Activated CD8-positive, alpha-beta T cell treated with anti-CD3 and anti-CD28 coated beads, Interleukin-2, amount 10 ng/mL, durations not matched to agents 7 days and 5 days (primary cell): ENCODE measurements around the gene SENP2. TPM values are rescaled to one million over a fixed set of nuclear protein-coding genes. Genes with fewer than 3 reads are reported as not detected.
"Not testable (repeated sequence)": the region's sequence is repeated elsewhere in the genome, so short reads cannot be mapped to it uniquely, and the experiment has no call there.

Experiments used
- ATAC-seq: fragments of 150-1000 bp; cut with Tn5 transposase; one replicate; pipeline ENCODE4 v1.10.0; 2021; ENCODE audit warnings: moderate library complexity
- CTCF ChIA-PET: fragments of 350-600 bp; sonication (Branson Sonifier 250); formaldehyde crosslinking; loops from one replicate; lab custom pipeline; 2021; ENCODE audit warnings: antibody characterized with exemption; lab: Charles Lee
- POLR2A ChIA-PET: fragments of 350-600 bp; sonication (Branson Sonifier 250); formaldehyde crosslinking; loops from one replicate; lab custom pipeline; 2021; ENCODE audit warnings: antibody characterized with exemption; lab: Charles Lee
- DNase-seq: peaks from one replicate; pipeline ENCODE4 v3.0.0-alpha.2; 2020
- H3K27ac Mint-ChIP-seq: one replicate; pipeline ENCODE4 v1.8.0; 2021; ENCODE audit warnings: mild to moderate bottlenecking, mixed read lengths
- H3K27me3 Mint-ChIP-seq: one replicate; pipeline ENCODE4 v1.8.0; 2021; ENCODE audit warnings: low read depth, mixed read lengths
- H3K36me3 Mint-ChIP-seq: one replicate; pipeline ENCODE4 v1.8.0; 2021; ENCODE audit warnings: low read depth, mixed read lengths
- H3K4me1 Mint-ChIP-seq: one replicate; pipeline ENCODE4 v1.8.0; 2021; ENCODE audit warnings: low read depth, mixed read lengths
- H3K4me3 Mint-ChIP-seq: one replicate; pipeline ENCODE4 v1.8.0; 2021; ENCODE audit warnings: mild to moderate bottlenecking, mixed read lengths
- H3K9me3 Mint-ChIP-seq: one replicate; pipeline ENCODE4 v1.8.0; 2022; ENCODE audit warnings: mixed read lengths; ENCODE audit not compliant: insufficient read depth
- total RNA-seq, 2 experiments: library from RNA; stranded (reverse); gene quantifications; one replicate each; pipeline ENCODE4 v1.2.3, GENCODE V29; 2021

Gene SENP2
- 10 to 100 TPM; 27.5 to 28.9 TPM for total RNA-seq

DNA sequence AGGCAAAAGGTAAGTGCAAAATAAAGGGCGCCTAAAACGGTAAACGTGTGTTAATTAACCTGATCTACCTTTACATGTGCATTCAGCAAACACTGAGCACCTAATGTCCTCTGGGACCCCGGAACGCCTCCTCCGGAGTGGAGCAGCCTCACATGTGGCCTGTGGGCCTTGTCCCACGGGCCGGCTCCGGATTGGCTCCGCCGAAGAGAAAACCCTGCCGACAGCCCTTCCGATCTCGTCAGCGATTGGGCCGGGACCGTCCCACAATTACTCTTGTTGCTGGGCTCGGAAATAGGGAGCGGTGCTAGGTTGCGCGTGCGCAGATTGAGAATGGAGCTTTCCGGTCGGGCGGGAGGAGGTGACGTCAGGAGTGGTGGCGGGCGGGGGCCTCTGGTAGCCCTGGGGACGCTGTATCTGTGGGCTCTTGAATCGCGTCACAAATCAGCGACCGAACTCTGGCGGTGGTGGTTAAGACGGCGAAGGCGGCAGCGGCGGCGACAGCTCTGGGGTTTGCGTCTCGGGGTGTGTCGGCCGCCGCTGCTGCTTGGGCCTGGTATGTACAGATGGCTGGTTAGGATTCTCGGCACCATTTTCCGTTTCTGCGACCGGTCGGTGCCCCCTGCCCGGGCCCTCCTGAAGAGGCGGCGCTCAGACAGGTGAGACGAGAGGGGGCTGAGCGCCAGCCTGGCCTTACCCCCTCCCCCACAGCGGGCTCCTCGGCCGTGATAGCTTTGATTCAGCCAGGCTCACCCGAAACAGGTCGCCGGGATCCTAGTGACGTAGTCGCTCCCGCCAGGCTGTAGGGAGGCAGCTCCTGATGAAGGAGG lies at the start of gene SENP2:
SENP2 (plus strand) TSS at position 437 of the 827 bp plus-strand sequence; CDS start at position 556, 119 bp downstream.
- Mint-ChIP-seq H3K27ac (peak within 1 kb of the TSS; percentile 91), H3K36me3 (peaks cover 3% of the 10 kb centered on the region), H3K4me3 (peak within 1 kb of the TSS; percentile 80), H3K27me3 (no peaks in the 10 kb centered on the region), H3K4me1 (peaks cover 32% of the 10 kb centered on the region), H3K9me3 (no peaks in the 10 kb centered on the region)
- ATAC-seq (peak; percentile 98), DNase-seq (peak; percentile 100)
- POLR2A ChIA-PET, result interaction anchor here (0.9 to 2.2 kb wide), 10 partner anchors 9 to 984 kb away, joined by 3 to 23 read pairs (median 4); partner anchors contain the start of genes DNAJB11, TMEM41A and TRA2B
- CTCF ChIA-PET, result interaction anchor here (1.1 to 4.8 kb wide), 8 partner anchors 9 to 358 kb away, joined by 3 to 38 read pairs (median 6); no protein-coding TSS in a partner anchor

DNA sequence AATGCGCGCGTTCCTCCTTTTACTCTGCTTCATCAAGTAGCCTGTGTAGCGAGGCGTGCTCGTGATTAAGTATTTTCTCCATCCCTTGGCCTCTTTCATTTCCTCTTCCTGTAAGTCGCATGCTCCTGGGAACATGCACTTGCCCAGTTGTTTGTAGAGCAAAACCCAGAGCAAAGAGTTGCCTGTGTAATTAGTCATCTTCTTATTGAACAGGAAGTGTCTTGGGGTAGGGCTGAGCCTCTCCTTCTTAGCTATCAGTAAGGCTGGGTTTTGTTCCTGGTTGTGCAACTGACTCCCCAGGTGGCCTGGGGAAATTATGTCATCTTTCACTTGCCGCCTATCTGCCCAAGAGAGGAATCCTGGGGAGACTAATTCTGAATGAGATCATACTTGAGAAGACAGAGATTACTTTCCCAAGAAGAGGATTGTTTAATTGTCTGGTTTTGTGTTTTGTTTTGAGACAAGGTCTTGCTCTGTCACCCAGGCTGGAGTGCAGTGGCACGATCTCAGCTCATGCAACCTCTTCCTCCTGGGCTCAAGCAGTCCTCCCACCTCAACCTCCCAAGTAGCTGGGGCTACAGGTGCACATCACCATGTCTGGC lies 48.6 kb upstream of the SENP2 start:
- H3K4me3 Mint-ChIP-seq, result no peak overlapping the region

DNA sequence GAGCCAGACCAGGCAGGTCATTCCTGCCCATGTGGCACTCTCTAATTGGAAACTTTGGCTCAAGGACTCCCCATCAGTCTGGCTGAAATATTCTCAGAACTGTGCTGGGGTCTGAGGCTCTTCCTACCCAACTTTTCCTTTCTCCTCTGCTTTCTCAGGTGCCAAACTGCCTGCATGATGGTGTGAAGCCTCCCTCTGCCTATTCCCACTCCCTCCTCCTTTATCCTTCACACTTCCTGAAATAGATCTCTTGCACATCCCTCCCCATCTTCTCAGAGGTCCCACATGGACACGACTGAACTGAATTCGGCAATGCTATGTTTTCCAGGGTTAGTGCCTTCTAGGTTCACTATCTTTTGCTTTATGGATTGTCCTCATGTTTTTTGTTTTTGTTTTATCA lies 46.2 kb upstream of the SENP2 start:
- no peaks in the 10 kb centered on the region for H3K27me3 Mint-ChIP-seq
- H3K36me3 Mint-ChIP-seq, result peaks cover 2% of the 10 kb centered on the region
- H3K4me1 Mint-ChIP-seq, result peaks cover 7% of the 10 kb centered on the region
- no peaks in the 10 kb centered on the region for H3K9me3 Mint-ChIP-seq
- ChIA-PET CTCF (no interaction called here), POLR2A (no interaction called here)
- no peak overlapping the region for H3K4me3 Mint-ChIP-seq
- ATAC-seq (no peak), DNase-seq (no peak)
- H3K27ac Mint-ChIP-seq, result no peak overlapping the region

More for the DNA sequence above, 48.6 kb upstream of the SENP2 start:
- H3K9me3 Mint-ChIP-seq, result no peaks in the 10 kb centered on the region
- peaks cover 7% of the 10 kb centered on the region for H3K4me1 Mint-ChIP-seq
- ChIA-PET POLR2A (no interaction called here), CTCF (no interaction called here)
- H3K36me3 Mint-ChIP-seq, result peaks cover 2% of the 10 kb centered on the region
- H3K27me3 Mint-ChIP-seq, result no peaks in the 10 kb centered on the region
- DNase-seq (peak; percentile 43), ATAC-seq (peak; percentile 91)
- H3K27ac Mint-ChIP-seq, result peak overlapping the region; percentile 83

DNA sequence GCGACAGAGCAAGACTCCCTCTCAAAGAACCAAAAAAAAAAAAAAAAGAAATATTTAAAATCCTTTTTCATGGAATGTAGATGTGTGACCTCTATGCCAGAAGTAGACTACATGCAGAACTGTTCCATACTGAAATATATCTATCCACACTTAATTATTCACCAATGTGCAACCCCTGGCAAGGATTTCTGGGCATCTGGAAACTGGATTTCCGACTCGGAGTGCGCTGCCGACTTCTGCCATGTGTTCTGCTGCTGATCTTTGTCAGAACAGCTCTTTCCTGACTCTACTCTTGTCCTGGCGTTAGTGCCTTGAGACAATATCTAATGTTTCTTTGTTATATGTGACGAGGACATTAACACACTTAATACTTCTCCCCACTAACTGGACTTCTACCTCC lies 45.4 kb upstream of the SENP2 start:
- H3K27me3 Mint-ChIP-seq, result no peaks in the 10 kb centered on the region
- ATAC-seq (no peak), DNase-seq (no peak)
- no peaks in the 10 kb centered on the region for H3K9me3 Mint-ChIP-seq
- ChIA-PET POLR2A (interaction anchor here (0.5 kb wide), 1 partner anchor 14 kb away, joined by 3 read pairs; no protein-coding TSS in a partner anchor), CTCF (no interaction called here)
- peaks cover 2% of the 10 kb centered on the region for H3K36me3 Mint-ChIP-seq
- no peak overlapping the region for H3K4me3 Mint-ChIP-seq
- H3K27ac Mint-ChIP-seq, result no peak overlapping the region
- peaks cover 7% of the 10 kb centered on the region for H3K4me1 Mint-ChIP-seq

DNA sequence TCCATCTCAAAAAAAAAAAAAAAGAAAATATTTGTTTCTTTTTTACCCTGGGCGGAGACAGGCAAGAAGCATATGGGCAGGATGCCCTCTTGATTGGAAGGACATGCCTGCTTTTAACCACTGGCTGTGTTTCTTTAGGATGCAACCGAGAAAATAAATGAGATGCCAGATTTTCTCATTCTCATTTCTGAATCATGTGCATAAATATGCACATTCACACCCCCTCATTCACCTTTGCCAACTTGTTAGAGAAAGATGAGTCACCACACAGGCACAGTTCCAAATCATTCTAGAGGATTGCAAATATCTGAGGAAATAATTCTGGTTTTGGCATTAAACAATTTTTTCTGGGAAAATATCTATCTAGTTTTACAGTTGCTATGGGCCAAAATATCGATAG lies 37.0 kb upstream of the SENP2 start:
- ChIA-PET POLR2A (no interaction called here), CTCF (interaction anchor here (1.3 kb wide), 1 partner anchor 10 kb away, joined by 4 read pairs; no protein-coding TSS in a partner anchor)
- H3K4me1 Mint-ChIP-seq, result peaks cover 5% of the 10 kb centered on the region
- H3K27me3 Mint-ChIP-seq, result no peaks in the 10 kb centered on the region
- H3K9me3 Mint-ChIP-seq, result no peaks in the 10 kb centered on the region
- DNase-seq (no peak), ATAC-seq (no peak)
- H3K4me3 Mint-ChIP-seq, result no peak overlapping the region
- no peak overlapping the region for H3K27ac Mint-ChIP-seq
- no peaks in the 10 kb centered on the region for H3K36me3 Mint-ChIP-seq

DNA sequence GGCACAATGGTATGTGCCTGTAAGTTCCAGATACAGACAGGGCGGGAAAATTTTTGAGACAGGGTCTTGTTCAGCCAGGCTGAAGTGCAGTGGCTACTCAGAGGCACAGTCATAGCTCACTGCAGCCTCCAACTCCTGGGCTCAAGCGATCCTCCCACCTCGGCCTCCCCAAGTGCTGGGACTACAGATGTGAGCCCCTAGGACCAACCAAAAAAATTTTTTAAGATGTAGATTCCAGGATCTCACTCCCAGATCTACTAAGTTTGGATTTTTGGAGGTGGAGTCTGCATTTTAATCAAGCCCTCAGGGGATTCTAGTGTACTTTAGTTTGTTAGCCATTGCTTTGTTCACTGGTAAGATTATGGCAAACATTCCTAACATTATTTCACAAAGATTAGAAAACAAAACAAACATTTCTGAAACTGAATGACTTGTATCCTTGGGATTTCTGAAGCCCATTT lies 36.4 kb upstream of the SENP2 start:
- POLR2A ChIA-PET, result no interaction called here
- ATAC-seq (no peak), DNase-seq (no peak)
- peaks cover 5% of the 10 kb centered on the region for H3K4me1 Mint-ChIP-seq
- H3K27me3 Mint-ChIP-seq, result no peaks in the 10 kb centered on the region
- no peak overlapping the region for H3K4me3 Mint-ChIP-seq
- CTCF ChIA-PET, result interaction anchor here (1.3 kb wide), 1 partner anchor 10 kb away, joined by 4 read pairs; no protein-coding TSS in a partner anchor
- no peaks in the 10 kb centered on the region for H3K36me3 Mint-ChIP-seq
- no peak overlapping the region for H3K27ac Mint-ChIP-seq
- no peaks in the 10 kb centered on the region for H3K9me3 Mint-ChIP-seq

DNA sequence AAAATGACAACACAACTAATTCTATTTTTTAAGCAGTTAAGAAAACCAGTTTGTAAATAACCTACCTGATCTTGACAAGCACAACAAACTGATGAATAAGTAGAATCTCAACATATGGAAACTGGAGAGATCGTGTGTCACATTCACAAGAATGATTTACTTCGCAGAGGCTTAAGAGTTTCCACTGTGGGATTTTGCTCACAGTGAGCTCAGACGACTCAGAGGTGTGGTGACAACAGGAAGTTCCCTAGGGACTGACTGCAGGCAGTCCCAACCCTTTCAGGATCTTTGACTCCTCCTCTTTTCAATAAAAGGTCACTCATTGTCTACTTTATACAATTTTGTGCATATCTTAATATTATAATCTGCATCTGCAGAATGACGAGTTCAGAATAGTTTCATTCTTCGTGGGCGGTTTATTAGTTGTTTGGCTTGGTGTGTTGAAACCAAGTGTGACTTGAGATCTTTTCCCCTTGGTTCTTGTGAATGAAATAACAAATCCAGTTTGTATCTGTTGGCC lies 33.7 kb upstream of the SENP2 start, which contains the start of gene LIPH:
LIPH (minus strand) TSS at position 231 of the 520 bp plus-strand sequence; CDS start at position 114, 117 bp downstream.
- DNase-seq (no peak), ATAC-seq (no peak)
- no peaks in the 10 kb centered on the region for H3K9me3 Mint-ChIP-seq
- H3K27ac Mint-ChIP-seq, result no peak within 1 kb of the TSS
- H3K36me3 Mint-ChIP-seq, result no peaks in the 10 kb centered on the region
- CTCF ChIA-PET, result no interaction called here
- H3K27me3 Mint-ChIP-seq, result no peaks in the 10 kb centered on the region
- H3K4me3 Mint-ChIP-seq, result no peak within 1 kb of the TSS
- peaks cover 2% of the 10 kb centered on the region for H3K4me1 Mint-ChIP-seq
- POLR2A ChIA-PET, result no interaction called here

DNA sequence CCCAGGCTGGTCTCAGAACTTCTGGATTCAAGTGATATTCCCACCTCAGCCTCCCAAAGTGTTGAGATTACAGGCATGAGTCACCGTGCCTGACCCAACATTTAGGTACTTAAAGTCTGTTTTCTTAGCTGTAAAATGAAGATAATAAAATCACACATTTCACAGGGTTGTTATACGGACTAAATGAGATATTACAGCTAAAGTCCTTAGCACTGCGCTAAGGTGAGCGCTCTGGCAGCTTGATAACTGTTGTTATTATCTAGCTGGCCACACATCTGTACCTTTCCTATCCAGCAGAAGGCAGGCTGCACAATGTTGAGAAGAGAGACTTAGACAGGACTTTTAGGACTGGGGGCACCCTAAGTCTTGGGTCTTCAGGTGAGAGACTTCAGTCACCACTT lies 31.0 kb upstream of the SENP2 start:
- ATAC-seq, result no peak
- DNase-seq, result no peak
- Mint-ChIP-seq H3K36me3 (no peaks in the 10 kb centered on the region), H3K27ac (no peak overlapping the region), H3K4me3 (no peak overlapping the region), H3K27me3 (no peaks in the 10 kb centered on the region), H3K9me3 (no peaks in the 10 kb centered on the region), H3K4me1 (peaks cover 12% of the 10 kb centered on the region)
- CTCF ChIA-PET, result no interaction called here
- POLR2A ChIA-PET, result no interaction called here

DNA sequence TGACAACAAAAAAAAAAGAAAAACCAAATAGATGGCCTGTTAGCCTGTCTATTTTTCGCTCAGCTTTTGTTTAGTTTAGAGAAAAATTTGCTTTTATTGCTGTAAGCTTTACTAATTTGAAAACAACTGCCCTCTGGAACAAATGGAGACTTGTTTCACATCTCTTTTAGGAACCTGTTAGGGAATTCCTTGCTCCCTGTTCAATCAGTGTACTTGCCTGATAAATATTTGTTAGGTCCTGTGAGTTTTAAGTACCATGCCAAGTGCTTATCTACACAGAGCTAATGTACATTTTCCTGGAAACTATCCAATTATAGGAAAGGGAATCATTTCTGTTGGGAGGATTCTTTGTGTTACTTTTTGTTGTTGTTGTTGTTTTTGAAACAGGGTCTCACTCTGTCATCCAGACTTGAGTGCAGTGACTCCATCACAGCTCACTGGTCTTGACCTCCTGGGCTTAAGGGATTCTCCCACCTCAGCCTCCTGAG lies 30.2 kb upstream of the SENP2 start:
- no peaks in the 10 kb centered on the region for H3K36me3 Mint-ChIP-seq
- no peak overlapping the region for H3K4me3 Mint-ChIP-seq
- no peak for ATAC-seq
- POLR2A ChIA-PET, result no interaction called here
- CTCF ChIA-PET, result no interaction called here
- H3K9me3 Mint-ChIP-seq, result no peaks in the 10 kb centered on the region
- no peaks in the 10 kb centered on the region for H3K27me3 Mint-ChIP-seq
- peaks cover 12% of the 10 kb centered on the region for H3K4me1 Mint-ChIP-seq
- DNase-seq, result no peak
- H3K27ac Mint-ChIP-seq, result no peak overlapping the region

DNA sequence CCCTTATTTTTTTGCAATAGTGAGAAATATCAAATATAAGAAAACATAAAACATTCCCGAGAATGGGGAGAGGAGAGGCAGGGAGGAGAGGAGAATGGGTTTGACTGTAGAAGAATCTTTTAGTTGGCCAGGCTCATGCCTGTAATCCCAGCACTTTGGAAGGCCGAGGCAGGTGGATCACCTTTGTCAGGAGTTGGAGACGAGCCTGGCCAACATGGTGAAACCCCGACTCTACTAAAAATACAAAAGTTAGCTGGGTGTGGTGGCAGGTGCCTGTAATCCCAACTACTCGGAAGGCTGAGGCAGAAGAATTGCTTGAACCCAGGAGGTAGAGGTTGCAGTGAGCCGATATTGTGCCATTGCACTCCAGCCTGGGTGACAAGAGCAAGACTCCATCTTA lies 29.5 kb upstream of the SENP2 start:
- H3K36me3 Mint-ChIP-seq, DNase-seq, H3K27ac Mint-ChIP-seq, CTCF ChIA-PET, ATAC-seq, POLR2A ChIA-PET, H3K4me3 Mint-ChIP-seq, H3K9me3 Mint-ChIP-seq, H3K27me3 Mint-ChIP-seq: not testable (repeated sequence)
- H3K4me1 Mint-ChIP-seq, result peaks cover 18% of the 10 kb centered on the region

DNA sequence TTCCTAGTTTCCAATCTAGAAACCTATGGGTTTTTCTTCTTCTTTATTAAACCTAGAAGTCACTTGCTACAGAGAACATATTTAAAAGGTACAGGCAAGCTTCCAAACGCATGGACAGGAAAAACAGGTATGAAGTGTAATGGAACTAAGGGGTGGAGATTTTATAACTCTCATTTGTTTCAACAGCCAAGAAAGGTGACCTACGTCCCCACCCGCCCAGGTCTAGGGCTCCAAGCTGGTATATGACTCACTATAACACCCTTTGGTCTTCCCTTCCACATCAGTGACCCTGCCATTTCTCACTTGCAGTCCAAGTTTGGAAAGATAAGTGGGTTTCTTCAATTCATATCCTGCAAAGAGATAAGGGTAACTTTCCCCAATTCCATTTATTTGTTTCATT lies 27.7 kb upstream of the SENP2 start:
- Mint-ChIP-seq H3K36me3 (no peaks in the 10 kb centered on the region), H3K4me3 (no peak overlapping the region), H3K27ac (no peak overlapping the region), H3K4me1 (peaks cover 17% of the 10 kb centered on the region), H3K9me3 (no peaks in the 10 kb centered on the region), H3K27me3 (peaks cover under 1% of the 10 kb centered on the region)
- CTCF ChIA-PET, result interaction anchor here (0.8 to 2.9 kb wide), 16 partner anchors 10 to 204 kb away, joined by 3 to 17 read pairs (median 5); partner anchors contain the start of gene TMEM41A
- POLR2A ChIA-PET, result no interaction called here
- DNase-seq (no peak), ATAC-seq (no peak)
